ENCODE measurements around the gene CXorf66. TPM values are rescaled to one million over a fixed set of nuclear protein-coding genes. Genes with fewer than 3 reads are reported as not detected.
"Not testable (repeated sequence)": the region's sequence is repeated elsewhere in the genome, so short reads cannot be mapped to it uniquely, and the experiment has no call there.

Gene CXorf66, protein sequence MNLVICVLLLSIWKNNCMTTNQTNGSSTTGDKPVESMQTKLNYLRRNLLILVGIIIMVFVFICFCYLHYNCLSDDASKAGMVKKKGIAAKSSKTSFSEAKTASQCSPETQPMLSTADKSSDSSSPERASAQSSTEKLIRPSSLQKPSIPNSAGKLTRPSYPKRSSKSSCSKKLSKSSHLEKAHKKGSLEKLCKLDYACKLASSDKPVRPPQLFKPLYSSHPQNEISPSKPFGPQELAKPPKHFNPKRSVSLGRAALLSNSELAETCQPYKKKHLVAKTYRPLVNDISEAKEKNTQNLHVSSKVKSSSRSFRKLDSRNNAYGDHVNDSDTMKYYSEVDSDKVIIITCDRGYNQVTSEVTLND
- polyA plus RNA-seq (ENCODE audit: insufficient read length in 4 of 4): not detected

DNA sequence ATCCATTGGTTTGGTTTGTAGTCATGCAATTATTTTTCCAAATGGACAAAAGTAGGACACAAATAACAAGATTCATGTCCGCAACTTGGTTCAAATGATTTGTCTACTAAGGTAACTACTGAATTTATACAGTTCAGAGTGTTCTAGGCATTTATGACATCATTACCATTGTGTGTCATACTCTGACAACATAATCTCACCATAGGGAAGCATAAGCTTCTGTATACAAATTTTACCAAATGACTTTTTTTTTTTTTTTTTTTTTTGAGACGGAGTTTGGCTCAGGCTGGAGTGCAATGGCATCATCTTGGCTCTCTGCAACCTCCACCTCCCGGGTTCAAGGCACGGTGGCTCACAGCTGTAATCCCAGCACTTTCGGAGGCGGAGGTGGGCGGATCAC lies at the start of gene CXorf66:
CXorf66 (minus strand) TSS at position 101 of the 400 bp plus-strand sequence; CDS start at position 76, 25 bp downstream.
- DNase-seq (ENCODE audit: low read depth in 4 of 4, low spot score in 3 of 4): no peak

DNA sequence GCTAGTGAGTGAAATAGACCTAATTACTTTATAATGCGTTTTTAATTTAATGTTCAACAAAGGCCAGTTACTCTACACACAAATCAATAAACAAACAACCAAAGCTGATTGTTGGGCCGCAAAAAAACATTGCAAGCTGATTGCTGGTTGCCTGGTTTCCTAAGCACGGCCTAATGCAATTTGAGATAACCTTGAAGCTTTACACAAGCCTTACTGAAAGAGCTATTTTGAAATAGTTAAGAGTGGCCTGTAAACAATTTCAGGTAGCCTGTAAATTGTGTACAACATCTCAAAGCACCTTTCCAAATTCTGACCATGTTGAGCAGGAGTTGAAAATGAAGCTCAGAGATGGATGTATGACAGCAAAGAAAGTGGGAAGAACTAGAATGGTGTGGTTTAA lies 17.5 kb upstream of the CXorf66 start:
- DNase-seq (ENCODE audit: low read depth in 4 of 4, low spot score in 3 of 4): no peak

DNA sequence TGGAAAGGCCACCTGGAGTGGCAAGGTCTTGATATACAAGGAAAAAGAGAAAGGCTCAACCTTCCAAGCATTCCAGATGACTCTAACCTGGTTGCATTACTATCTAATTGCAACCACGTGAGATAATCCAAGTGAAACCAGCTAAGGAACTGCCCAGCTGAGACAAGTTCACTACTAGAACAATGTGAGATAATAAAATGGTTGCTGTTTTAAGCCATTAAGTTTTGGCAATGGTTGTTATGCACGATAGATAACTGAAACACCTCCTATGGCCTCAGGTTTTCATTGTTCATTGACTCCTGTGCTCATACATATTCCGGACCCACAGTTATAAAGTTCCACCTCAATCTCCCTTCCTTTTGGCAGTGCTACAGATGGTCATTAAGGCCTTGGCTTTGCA lies 9.2 kb upstream of the CXorf66 start:
- no peak for DNase-seq (ENCODE audit: low read depth in 4 of 4, low spot score in 3 of 4)

DNA sequence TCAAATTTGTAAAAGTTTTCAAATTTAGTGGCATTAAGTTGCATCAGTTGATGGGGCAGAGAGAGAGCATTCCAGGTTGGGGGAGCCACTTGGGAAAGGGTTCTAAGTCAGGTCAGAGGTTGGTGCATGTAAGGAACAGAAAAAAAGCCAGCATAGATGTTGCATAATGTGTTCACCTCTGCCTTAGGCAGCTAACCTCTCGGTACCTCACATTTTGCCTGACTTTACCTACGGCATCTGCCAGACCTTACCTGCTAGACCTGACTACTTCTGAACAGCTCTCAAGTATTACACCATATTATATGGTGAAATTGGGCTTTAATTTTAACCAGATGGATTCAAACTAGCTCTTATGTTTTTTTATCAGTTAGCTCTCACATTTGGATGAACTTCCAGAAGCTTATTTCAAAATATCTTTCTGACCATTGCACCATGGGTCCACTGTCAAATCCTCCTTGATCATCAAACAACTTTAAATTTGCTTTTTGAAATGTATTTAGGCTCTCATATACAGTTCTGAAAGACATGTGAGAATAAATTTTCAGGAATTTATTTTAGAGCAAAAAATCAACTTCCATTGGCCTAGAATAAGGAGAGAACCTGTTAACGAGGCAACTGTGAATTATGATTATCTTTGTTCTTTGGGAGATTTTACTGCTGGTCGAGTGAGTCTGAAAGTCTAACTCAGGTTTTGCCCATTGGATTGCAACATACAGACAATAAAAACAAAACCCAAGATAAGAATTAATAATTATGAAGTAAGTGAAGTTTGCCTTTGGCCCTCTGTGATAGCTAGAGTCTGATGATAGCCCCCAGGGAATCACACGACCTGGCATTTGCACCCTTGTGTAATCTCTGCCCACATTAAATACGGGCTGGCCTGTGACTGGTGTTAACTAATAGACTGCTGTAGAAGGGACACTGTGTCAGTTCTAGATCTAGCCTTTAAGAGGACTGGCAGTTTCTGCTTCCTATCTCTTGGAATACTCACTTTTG lies 7.6 kb upstream of the CXorf66 start:
- DNase-seq (ENCODE audit: low read depth in 4 of 4, low spot score in 3 of 4): no peak

DNA sequence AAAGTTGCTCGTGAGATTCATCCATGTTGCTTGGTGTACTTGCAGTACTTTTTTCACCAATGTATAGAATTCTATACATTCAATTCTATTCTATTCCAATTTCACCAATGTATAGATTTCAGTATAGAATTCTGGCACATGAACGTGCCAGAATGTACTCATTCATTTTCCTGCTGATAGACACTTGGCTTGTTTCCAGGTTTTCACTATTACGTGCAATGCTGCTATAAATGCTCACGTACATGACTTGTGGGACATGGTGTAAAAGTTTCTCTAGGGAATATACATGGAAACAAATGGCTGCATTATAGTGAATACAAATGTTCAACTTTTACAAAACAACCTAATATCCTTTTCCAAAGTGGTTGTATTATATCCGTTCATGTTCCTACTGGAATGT lies 6.8 kb upstream of the CXorf66 start:
- no peak for DNase-seq (ENCODE audit: low read depth in 4 of 4, low spot score in 3 of 4)

DNA sequence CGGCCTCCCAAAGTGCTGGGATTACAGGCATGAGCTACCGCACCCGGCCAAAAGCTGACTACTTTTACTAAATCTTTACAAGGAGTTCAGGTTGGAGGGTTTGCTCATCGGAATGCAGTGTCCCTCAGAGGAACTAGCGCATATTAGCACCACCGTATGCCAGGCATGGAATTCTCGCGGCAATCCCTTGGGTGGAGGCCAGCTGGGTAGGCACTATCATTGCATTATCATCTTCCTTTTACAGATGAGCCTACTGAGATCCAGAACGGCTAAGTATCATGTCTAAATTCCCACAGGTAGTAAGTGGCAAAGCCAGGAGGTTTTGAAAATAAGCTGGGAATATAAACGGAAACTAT lies 6.1 kb upstream of the CXorf66 start:
- no peak for DNase-seq (ENCODE audit: low read depth in 4 of 4, low spot score in 3 of 4)

DNA sequence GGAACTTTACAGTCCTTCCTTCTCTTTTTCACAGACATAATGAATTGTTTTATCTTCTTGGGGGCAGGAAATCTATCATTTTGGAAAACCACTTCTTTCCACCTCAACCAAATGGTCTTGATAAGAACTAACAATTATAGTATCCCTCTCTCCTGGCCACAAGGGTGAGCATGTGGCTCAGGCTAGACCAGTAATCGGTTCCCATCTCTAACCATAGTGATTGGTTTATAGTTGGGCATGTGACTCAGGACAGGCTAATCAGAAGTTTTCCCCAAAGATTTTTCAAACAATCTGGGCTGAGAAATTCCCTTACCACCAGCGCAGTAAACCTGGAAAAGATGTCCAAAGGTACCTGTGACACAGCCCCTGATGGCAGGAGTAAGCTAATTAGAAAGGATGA lies 4.0 kb upstream of the CXorf66 start:
- DNase-seq (ENCODE audit: low read depth in 4 of 4, low spot score in 3 of 4): no peak

DNA sequence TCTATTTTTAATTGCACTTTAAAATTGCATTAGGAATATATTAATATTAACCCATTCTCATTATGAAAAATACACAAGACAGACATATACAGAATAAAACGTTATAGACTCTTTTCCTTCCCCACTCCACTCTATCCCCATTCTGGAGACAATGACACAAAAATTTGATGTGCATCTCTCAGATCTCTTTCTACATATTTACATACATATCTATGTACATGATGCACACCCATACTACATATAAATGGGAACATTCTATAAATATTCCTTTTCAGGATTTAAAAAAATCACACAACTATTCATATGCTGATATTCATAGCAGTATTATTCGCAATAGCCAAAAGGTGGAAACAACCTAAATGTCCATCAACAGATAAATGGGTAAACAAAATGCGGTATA lies 2.4 kb upstream of the CXorf66 start:
- no peak for DNase-seq (ENCODE audit: low read depth in 4 of 4, low spot score in 3 of 4)

DNA sequence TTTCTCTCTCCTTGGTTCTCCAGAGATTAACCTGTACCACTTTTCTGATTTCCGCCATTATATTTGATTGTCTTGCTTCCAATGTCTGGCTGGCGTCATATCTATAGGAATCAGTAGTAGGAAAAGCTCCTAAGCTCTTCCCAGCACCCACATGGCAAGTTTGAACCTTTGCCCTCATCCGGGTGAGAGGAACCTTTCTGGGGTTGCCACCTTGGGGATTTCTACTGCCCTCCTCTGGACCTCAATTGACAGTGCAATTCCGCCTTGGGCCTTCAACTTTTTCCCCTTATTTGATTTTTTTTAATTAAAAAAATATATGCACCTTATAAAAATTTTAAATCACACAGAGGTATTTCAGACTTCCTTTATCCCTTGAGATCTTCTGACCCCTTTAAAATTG lies 2.0 kb upstream of the CXorf66 start:
- no peak for DNase-seq (ENCODE audit: low read depth in 4 of 4, low spot score in 3 of 4)

DNA sequence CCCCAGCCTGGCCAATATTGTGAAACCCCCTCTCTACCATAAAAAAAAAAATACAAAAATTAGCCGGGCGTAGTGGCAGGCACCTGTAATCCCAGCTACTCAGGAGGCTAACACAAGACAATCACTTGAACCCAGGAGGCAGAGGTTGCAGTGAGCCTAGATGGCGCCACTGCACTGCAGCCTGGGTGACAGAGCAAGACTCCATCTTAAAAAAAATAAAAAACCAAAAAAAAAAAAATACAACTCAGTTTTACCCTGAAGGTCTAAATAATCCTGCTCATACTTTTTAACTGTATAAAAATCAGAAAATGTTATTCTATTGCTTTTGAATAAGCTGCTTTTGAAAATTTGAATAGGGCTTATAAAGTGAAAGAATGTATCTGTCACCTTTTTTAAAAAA lies 838 bp upstream of the CXorf66 start:
- DNase-seq (ENCODE audit: low read depth in 4 of 4, low spot score in 3 of 4): not testable (repeated sequence)

DNA sequence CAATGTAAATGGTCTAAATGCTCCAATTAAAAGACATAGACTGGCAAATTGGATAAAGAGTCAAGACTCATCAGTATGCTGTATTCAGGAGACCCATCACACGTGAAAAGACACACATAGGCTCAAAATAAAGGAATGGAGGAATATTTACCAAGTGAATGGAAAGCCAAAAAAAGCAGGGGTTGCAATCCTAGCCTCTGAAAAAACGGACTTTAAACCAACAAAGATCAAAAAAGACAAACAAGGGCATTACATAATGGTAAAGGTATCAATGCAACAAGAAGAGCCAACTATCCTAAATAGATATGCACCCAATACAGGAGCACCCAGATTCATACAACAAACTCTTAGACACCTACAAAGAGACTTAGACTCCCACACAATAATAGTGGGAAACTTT lies 4.2 kb downstream of the CXorf66 start:
- DNase-seq (ENCODE audit: low read depth in 4 of 4, low spot score in 3 of 4): not testable (repeated sequence)

DNA sequence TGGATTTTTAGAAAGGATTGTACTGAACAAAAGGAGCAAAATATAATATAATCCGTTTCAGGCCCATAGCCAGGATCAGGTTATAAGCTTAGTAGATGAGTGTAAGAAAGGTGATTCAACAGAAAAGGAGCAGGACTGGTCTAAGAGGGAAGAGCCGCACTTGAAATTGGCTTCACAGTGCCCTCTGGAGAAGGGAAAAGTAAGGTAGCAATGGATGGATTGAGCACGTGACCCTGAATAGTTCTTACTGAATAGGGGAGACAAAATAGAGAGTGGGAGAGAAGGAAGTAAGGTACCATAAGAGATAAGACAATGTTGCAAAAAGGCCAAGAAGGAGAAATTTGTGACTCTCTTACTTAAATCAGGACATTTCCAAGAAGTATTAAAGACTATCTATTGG lies 15.6 kb downstream of the CXorf66 start:
- no peak for DNase-seq (ENCODE audit: low read depth in 4 of 4, low spot score in 3 of 4)

DNA sequence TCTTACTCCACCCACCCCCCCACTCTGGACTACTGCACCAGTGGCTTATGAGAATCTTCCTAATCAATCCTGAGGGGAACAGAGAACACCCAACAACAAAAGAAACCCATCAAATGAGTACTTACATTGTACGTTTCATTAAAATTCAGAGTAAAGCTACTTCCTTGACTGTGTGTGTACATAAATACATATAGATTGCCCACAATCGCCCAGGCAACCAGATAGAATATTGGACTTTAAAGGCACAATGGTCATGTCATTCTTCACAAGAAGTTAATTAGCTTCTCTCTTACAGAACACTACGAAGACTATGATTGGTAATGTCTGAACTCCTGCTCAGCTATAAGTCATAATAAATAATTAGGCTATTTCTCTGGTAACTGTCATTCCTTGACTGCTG lies 20.2 kb downstream of the CXorf66 start:
- DNase-seq (ENCODE audit: low read depth in 4 of 4, low spot score in 3 of 4): no peak

DNA sequence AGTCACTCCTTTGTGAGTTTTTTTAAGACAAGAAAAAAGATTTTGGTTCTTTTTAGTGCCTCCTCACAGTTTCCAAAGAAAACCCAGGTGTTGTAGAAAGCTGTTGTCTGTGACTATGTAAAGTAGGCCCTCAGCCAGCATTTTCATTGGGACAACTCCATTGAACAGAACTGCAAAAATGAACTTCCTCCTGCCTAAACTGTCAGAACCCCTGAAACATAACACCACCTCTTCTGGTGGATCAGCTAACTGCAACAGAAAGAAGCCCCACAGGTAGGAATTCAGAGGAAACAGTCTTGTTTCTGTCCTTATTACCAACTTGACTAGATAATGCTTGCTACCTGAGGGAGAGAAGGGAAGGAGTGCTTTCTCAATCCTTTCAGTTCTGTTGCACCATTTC lies 29.1 kb downstream of the CXorf66 start:
- DNase-seq (ENCODE audit: low read depth in 4 of 4, low spot score in 3 of 4): no peak

DNA sequence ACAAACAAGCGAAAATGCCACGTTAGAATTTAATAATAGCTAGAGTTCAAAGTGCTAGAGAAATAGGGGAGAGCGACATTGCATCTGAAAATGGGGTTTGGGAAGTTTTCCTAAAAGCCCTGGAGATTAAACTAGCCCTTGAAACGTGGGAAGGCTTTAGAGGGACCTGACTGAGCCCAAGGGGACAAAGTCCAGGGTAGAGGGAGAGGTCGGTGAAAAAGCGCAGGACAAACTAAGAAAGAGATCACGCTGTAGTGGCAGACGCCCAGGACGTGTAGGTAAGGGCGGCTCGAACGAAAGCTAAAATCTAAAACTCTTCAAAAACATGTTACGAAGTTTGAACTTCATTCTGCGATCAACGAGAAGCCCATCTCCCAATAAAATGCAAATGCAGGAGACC lies 31.4 kb downstream of the CXorf66 start:
- DNase-seq (ENCODE audit: low read depth in 4 of 4, low spot score in 3 of 4): no peak

DNA sequence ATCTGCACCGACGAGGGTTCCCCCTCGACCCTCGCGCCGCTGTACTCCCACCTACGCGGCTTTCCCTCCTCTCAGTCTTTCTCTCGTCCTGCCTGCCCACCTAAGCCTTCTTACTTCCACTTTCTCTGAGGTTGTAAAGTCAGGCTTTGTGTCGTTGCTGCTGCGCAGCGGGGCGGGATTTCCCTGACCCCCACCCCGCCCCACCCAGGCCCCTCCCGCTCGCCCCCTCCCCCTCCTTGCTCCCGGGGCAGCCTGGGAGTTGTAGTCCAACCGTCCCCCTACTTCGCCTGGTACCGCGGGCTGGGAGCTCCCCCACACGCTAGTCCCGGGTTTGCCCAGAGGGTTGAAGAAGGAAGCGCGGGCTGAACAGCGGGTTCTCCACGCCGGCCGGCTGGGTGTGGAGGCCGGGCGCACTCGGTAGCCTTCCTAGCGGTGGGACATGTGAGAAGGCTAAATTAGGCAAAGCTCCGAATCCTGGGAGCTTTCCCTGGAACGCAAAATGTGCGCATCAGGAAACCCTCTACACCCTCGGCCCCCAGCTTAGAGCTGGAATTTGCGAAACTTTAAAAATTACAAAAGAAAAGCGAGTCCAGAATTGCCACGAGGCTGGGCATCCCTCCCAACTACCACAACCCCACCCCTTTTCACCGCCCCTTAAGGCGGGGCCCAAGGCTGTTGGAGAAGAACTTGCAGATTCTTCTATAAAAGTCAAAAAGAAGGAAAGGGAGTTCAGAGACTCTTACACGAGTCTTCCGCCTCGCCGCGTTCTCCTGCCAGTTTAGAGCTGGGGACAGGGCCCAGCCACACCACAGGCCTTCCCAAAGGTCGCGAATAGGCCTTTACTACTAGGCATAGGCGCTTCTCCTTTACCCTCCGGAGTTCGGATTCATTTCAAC lies 32.2 kb downstream of the CXorf66 start, which contains the start of gene ATP11C:
ATP11C (minus strand) TSS at position 153 of the 896 bp plus-strand sequence. CDS start 1,011 bp downstream, outside the sequence.
- DNase-seq (ENCODE audit: low read depth in 4 of 4, low spot score in 3 of 4): peak; percentile 49 to 66 (median 64)

DNA sequence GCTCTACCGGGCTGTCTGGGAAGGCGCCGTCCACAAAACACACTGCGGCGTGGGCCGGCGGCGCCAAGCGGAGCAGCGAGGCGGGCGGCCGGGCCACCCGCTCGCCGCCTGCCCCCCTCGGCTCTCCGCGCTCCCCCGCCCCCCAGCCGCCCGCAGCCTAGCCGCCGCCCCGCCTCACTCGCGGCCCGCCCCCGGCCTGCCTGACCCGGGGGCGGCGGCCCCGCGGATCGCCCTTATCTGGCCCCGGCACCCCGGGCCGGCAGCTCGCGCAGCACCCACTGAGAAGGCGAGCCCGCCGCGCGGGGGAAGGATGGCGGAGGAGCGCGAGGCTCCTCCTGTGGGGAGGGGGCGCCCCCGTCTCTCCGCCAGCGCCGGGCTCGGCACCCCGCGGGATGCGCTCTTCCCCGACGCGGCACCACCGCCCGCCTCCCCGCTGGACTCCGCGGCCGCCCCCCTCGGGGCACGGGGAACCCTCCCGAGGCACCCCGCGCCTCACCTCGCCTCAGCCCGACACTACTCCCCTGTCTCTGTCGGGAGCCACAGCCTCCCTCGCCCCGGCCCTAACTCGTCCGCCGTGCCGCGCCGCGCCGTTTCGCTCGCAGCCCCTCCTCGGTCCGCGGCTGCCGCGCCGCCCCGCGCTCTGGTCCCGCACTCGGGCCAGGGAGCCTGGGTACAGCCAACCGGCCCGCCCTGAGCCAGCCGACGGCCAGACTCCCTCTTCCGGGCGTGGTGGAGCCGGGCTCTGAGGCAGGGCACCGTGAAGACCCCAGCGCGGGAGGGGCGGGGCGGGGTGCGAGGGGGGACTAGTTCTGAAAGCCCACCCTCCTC lies 33.0 kb downstream of the CXorf66 start:
- DNase-seq (ENCODE audit: low read depth in 4 of 4, low spot score in 3 of 4): no peak

DNA sequence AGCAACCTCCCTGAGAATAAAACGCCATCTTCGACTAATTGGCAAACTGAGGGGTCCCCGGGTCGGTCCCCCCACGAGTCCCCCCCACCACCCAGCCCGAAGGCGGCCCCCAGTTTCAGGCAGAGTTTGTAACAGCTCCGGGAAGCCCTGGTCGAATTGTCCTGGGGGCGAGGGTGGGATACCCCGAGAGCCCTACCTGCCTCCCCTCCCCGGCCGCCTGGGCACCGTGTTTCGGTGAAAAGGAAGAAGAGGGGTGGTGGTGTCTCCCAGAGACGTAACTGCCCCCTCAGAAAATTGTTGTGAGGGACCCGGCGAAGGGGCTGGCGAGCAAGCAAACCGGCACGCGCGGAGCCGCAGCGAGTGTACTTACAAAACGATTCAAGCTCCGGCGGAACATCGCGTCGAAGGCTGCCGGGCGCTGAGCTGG lies 33.7 kb downstream of the CXorf66 start:
- DNase-seq (ENCODE audit: low read depth in 4 of 4, low spot score in 3 of 4): no peak

DNA sequence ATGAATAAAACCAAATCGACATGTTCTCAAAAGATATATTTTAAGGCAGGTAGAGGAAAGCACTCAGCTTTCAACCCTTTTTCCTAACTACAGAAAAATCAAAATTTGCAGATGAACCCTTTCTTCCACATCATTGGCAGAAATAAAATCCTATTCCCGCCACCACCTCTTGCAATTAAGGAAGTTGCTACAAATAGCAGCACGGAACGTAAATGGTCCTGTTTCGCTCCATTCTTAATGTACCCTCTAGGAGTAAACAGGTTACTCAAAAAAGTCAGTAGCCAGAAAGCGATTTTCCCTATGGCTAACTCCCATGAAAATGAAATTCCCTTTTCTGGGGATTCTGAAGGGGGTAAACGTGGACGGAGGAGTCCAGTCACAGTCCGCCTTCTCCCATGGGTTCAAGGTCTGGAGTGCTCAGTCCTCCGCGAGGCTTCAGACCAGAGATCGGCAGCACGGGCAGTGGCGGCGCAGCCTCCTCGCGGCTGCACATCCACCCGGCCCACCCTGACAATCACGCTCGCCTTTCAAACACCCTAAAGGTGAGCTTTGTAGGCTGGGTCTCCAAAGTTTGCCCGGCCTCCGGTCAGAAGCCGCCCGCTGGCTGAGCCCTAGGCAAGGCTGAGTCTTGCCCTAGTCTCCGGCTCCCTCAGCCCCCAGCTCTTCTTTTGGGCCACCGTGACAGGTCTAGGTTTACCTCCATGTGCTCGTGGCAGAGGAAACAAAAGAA lies 34.2 kb downstream of the CXorf66 start:
- no peak for DNase-seq (ENCODE audit: low read depth in 4 of 4, low spot score in 3 of 4)
